ENCODE measurements around the gene ARMC7. TPM values are rescaled to one million over a fixed set of nuclear protein-coding genes. Genes with fewer than 3 reads are reported as not detected.
A peak's percentile ranks its signal among the peaks of the same experiment; 100 is the strongest.

ARMC7 gene
- total and polyA plus RNA-seq, 2 of the 13 experiments (the other 11 are each of a cell fraction or from before 2014, with no cell fraction given): 3.9 to 4.2 TPM

DNA sequence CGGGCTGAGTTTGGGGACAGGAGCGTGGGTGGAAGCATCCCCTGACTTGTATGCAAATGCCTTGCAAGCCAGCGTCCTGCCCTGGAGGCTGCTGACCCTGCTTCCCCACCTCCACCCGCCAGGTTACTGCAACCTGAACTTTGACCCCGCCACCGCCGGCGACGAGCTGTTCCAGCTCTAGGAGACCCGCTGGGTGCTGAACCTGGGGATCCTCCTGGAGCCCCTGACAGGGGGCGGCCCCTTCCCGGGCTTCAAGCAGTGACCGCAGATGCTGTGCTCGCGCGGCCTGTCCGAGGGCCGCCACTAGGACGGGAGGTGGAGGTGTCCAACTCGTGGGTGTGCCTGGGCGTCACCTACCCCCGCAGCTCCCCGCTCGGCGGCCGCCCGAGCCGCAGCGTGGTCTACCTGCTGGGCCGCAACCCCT is 32.7 kb upstream of the ARMC7 start (continued):
- TF ChIP-seq, protein P1, sequence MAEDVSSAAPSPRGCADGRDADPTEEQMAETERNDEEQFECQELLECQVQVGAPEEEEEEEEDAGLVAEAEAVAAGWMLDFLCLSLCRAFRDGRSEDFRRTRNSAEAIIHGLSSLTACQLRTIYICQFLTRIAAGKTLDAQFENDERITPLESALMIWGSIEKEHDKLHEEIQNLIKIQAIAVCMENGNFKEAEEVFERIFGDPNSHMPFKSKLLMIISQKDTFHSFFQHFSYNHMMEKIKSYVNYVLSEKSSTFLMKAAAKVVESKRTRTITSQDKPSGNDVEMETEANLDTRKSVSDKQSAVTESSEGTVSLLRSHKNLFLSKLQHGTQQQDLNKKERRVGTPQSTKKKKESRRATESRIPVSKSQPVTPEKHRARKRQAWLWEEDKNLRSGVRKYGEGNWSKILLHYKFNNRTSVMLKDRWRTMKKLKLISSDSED (CRISPR knock-in tag; IDR thresholded peaks at IDR 0.05): no peak
- TF ChIP-seq ZNF138 (CRISPR knock-in tag; IDR thresholded peaks at IDR 0.05; ENCODE audit: low read depth) (no peak), HCFC1 (IDR thresholded peaks at IDR 0.05; ENCODE audit: low read depth, low read length) (no peak), LCORL (IDR thresholded peaks at IDR 0.05) (no peak), LCORL (CRISPR knock-in tag; IDR thresholded peaks at IDR 0.05) (peak; percentile 91; the same call in 1 of the 2 replicates), SNAI1 (CRISPR knock-in tag; IDR thresholded peaks at IDR 0.05; ENCODE audit: borderline replicate concordance) (no peak), ZMYM2 (CRISPR knock-in tag; IDR thresholded peaks at IDR 0.05) (no peak), MIER2 (CRISPR knock-in tag; IDR thresholded peaks at IDR 0.05) (no peak), THAP11 (CRISPR knock-in tag; IDR thresholded peaks at IDR 0.05) (peak; percentile 54), ZBTB38 (CRISPR knock-in tag; IDR thresholded peaks at IDR 0.05) (peak; percentile 99; the same call in 1 of the 2 replicates), FOXK1 (CRISPR knock-in tag; IDR thresholded peaks at IDR 0.05; ENCODE audit: borderline replicate concordance, low read depth) (peak; percentile 43; the same call in 1 of the 2 replicates), ZSCAN25 (CRISPR knock-in tag; IDR thresholded peaks at IDR 0.05) (no peak), HOXA9 (CRISPR knock-in tag; IDR thresholded peaks at IDR 0.05; ENCODE audit: borderline replicate concordance) (no peak), SIX1 (CRISPR knock-in tag; IDR thresholded peaks at IDR 0.05; ENCODE audit: borderline replicate concordance) (no peak), ARNT2 (CRISPR knock-in tag; IDR thresholded peaks at IDR 0.05; ENCODE audit: low read depth) (no peak), ZC3H13 (CRISPR knock-in tag; IDR thresholded peaks at IDR 0.05) (no peak), ZSCAN29 (CRISPR knock-in tag; conservative IDR thresholded peaks at IDR 0.05) (no peak)
- TF ChIP-seq, protein P2, sequence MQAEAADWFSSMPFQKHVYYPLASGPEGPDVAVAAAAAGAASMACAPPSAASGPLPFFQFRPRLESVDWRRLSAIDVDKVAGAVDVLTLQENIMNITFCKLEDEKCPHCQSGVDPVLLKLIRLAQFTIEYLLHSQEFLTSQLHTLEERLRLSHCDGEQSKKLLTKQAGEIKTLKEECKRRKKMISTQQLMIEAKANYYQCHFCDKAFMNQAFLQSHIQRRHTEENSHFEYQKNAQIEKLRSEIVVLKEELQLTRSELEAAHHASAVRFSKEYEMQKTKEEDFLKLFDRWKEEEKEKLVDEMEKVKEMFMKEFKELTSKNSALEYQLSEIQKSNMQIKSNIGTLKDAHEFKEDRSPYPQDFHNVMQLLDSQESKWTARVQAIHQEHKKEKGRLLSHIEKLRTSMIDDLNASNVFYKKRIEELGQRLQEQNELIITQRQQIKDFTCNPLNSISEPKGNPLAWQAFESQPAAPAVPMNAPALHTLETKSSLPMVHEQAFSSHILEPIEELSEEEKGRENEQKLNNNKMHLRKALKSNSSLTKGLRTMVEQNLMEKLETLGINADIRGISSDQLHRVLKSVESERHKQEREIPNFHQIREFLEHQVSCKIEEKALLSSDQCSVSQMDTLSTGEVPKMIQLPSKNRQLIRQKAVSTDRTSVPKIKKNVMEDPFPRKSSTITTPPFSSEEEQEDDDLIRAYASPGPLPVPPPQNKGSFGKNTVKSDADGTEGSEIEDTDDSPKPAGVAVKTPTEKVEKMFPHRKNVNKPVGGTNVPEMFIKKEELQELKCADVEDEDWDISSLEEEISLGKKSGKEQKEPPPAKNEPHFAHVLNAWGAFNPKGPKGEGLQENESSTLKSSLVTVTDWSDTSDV (CRISPR knock-in tag; IDR thresholded peaks at IDR 0.05): no peak
- TF ChIP-seq, protein P3, sequence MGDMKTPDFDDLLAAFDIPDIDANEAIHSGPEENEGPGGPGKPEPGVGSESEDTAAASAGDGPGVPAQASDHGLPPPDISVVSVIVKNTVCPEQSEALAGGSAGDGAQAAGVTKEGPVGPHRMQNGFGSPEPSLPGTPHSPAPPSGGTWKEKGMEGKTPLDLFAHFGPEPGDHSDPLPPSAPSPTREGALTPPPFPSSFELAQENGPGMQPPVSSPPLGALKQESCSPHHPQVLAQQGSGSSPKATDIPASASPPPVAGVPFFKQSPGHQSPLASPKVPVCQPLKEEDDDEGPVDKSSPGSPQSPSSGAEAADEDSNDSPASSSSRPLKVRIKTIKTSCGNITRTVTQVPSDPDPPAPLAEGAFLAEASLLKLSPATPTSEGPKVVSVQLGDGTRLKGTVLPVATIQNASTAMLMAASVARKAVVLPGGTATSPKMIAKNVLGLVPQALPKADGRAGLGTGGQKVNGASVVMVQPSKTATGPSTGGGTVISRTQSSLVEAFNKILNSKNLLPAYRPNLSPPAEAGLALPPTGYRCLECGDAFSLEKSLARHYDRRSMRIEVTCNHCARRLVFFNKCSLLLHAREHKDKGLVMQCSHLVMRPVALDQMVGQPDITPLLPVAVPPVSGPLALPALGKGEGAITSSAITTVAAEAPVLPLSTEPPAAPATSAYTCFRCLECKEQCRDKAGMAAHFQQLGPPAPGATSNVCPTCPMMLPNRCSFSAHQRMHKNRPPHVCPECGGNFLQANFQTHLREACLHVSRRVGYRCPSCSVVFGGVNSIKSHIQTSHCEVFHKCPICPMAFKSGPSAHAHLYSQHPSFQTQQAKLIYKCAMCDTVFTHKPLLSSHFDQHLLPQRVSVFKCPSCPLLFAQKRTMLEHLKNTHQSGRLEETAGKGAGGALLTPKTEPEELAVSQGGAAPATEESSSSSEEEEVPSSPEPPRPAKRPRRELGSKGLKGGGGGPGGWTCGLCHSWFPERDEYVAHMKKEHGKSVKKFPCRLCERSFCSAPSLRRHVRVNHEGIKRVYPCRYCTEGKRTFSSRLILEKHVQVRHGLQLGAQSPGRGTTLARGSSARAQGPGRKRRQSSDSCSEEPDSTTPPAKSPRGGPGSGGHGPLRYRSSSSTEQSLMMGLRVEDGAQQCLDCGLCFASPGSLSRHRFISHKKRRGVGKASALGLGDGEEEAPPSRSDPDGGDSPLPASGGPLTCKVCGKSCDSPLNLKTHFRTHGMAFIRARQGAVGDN (CRISPR knock-in tag; IDR thresholded peaks at IDR 0.05): peak; percentile 84
- TF ChIP-seq, protein P4, sequence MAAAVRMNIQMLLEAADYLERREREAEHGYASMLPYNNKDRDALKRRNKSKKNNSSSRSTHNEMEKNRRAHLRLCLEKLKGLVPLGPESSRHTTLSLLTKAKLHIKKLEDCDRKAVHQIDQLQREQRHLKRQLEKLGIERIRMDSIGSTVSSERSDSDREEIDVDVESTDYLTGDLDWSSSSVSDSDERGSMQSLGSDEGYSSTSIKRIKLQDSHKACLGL (CRISPR knock-in tag; IDR thresholded peaks at IDR 0.05): 0 out of 2 replicates have a peak, but pooled peaks have one; percentile 35
